Breast epithelium (tissue), 3 donors: ENCODE data around the gene SLC4A3.

Experiments used
- POLR2A ChIP-seq: fragments of 450-650 bp; IDR thresholded peaks from one replicate; pipeline ENCODE4 v1.6.1; 2016; ENCODE audit warnings: antibody characterized with exemption, mild to moderate bottlenecking, moderate library complexity
- POLR2AphosphoS5 ChIP-seq, 3 donors: sonication (generic); formaldehyde crosslinking; IDR thresholded peaks; one replicate each; pipeline ENCODE4 v1.6.1; 2017; ENCODE audit warnings: antibody characterized with exemption in 3 of 3

DNA sequence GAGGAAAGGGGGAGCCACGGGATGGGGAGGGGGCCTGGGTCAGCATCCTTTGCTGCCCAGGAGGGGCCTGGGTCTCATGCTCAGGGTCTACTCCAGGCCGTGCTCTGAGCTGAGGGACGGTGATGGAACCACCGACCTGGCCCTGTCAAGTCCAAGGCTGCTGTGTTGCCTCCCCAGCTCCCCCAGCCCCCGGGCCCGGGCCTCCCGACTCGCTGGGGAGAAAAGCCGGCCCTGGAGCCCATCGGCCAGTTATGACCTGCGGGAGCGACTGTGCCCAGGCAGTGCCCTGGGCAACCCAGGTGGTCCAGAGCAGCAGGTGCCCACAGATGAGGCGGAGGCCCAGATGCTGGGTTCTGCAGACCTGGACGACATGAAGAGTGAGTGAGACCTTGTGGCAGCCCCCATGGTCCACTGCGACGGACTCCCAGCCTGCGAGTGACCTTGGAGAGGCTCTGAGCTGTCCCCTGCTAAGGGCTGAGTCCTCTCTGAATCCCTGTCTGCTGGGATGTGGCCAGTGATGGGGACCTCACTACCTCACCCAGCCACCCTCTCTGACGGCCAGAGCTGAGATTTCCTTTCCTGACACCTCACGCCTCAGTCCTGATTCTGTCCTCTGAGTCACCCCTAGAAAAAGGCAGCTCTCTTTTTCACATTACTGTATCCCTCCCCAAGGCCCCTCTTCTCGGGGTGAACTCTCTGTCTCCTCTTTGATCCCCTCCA lies 2.7 kb downstream of the SLC4A3 start:
- TF ChIP-seq POLR2A, result no peak
- no peak for TF ChIP-seq POLR2AphosphoS5 (IDR thresholded peaks at IDR 0.05)
